ENCODE results near the gene DPP10.

DNA sequence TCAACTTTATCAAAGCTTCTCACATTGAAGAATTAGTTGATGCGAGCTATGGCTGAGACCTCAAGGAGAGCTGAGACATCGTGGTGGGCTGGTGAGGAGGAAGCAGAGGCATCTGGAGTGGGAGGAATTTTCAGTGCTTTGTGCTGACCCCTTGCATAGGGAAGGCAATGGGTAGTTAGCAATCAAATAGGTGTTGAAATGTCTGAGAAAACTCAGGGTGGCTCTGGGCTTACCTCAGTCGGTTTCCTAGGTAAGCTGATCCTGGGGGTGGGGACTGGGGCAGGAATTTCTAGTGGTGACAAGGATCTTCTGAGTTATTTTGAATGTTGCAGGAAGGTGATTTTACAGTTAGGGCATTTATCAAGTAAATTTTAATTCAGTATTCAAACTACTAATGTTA, 20.7 kb upstream of the DPP10 start:
- no peak for TF ChIP-seq ZNF274 (IDR thresholded peaks at IDR 0.05; ENCODE audit: low read depth, low read length)
- TF ChIP-seq SUZ12 (IDR thresholded peaks at IDR 0.05; ENCODE audit: extremely low read depth, insufficient read depth, insufficient read length) = no peak

All from NT2/D1 (cell line).